Stimulated activated CD8-positive, alpha-beta memory T cell treated with anti-CD3 and anti-CD28 coated beads, Interleukin-15, amount 100 ng/mL, for 1 hour (primary cell): ENCODE data around the gene HEPACAM.

Experiments used
- DNase-seq: peaks from one replicate; pipeline ENCODE4 v3.0.0-alpha.2; 2020; ENCODE audit warnings: low read depth

Gene HEPACAM

GRCh38 chr11:124882339-124883071 lies 53.3 kb downstream of the HEPACAM start:
- DNase-seq: no peak

DNA sequence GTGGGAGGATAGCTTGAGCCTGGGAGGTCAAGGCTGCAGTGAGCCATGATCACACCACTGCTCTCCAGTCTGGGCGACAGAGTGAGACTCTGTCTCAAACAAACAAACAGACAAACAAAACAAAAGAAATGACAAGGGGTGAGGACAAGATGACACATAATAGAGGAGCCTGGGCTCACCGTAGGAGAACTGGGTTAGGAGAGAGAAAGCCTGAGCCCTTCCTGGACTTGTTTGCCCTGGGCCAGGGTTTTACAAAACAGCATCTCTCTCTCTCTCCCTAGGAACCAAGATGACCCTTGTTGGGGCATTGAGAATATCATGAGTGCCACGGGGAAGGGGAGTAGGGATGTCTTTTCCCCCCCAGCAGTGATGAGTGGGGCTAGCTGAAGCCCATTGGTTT lies 54.9 kb downstream of the HEPACAM start:
- DNase-seq: no peak

GRCh38 chr11:124880290-124880611 lies 55.6 kb downstream of the HEPACAM start:
- DNase-seq: no peak

GRCh38 chr11:124879493-124880289 lies 56.2 kb downstream of the HEPACAM start:
- DNase-seq: no peak

GRCh38 chr11:124878759-124879492 lies 56.9 kb downstream of the HEPACAM start:
- DNase-seq: no peak

DNA sequence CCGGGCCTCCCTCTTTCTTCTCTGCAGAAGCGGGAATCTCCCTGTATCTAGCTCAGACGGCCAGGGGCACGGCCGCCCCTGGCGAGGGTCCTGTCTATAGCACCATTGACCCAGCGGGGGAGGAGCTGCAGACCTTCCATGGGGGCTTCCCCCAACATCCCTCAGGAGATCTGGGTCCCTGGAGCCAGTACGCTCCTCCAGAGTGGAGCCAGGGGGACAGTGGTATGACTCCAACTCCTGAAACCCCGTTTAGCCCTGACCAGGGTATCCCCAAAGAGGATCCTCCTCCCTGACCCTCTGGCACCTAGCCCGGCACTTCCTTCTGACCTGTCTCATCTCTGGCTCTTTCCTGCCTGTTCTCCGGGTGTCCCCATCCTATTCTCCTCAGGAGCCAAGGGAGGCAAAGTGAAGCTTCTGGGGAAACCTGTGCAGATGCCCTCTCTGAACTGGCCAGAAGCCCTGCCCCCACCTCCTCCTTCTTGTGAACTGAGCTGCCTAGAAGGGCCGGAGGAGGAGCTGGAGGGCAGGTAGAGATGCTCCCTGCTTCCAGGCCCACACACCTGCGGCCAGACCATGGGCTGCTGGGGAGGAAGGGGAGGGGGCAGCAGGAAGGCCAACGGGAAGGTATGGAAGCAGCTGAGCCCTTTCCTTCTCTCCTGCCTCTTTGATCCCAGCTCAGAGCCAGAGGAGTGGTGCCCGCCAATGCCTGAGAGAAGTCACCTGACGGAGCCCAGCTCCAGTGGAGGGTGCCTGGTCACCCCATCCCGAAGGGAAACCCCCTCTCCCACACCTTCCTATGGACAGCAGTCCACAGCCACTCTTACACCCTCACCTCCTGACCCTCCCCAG lies 57.7 kb downstream of the HEPACAM start:
- DNase-seq: no peak

DNA sequence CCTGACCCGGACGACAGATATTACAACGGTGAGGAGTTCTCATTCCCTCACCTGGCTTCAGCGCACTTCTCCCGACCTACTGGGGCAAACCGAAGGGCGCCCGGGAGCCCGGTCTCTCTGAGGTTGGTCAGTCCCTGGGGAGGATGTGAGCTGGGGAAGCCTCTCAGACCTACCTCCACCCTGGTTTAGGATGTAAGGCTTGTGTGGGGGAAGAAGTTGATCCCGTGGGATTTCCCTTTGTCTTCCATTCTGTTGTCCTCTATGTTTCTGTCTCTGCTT lies 58.3 kb downstream of the HEPACAM start:
- no peak for DNase-seq

GRCh38 chr11:124876818-124877630 lies 58.8 kb downstream of the HEPACAM start:
- no peak for DNase-seq

DNA sequence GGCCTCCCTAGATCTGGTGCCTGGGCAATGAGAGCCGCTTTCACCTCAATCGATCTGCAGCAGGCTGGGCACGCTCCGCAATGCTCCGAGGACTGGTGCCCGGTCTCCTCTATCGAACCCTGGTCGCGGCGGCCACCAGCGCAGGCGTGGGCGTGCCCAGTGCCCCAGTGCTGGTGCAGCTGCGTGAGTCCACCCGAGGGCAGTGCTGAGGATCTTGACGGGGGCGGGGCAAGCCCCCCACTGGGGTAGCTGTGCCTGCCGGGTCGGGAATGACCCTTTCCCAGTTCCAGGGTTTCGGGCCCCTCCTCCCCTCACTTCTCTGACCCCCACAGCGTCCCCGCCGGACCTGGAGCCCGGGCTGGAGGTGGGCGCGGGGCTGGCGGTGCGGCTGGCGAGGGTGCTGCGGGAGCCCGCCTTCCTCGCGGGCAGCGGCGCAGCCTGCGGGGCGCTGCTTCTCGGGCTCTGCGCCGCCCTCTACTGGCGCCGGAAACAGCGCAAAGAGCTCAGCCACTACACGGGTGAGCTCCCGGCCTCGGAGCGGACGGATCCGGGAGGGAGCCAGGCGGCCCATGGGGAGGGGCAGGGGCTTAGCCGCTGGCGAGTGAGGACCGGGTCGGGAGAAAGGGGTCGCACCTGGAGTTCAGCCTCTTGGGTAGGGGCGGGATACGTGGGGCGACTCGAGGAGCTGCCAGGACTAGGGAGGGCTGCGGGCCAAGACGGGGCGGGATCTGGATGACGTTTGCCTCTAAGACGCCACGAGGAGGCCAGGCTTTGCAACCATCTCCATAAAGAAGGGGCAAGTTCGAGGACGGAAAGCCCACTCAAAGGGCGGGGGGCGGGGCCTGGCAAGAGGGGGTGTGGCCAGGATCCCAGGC lies 59.7 kb downstream of the HEPACAM start:
- peak; percentile 51 for DNase-seq

DNA sequence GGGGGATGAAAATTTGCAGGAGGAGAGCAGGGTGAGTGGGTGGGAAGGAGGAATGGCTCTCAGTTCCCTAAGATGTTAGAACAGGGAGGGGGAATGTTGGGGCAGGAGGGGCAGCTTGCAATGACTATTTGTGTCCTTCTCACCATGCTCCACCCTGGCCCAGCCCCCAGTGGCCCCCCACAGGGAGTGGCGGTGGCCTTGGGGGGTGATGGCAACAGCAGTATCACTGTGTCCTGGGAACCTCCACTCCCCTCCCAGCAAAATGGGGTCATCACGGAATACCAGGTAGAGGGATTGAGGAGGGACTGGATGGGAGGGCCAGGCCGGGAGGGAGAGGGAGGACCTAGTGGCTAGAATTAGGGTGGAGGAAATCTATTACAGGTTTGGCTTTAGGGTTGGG lies 60.4 kb downstream of the HEPACAM start:
- DNase-seq: no peak

DNA sequence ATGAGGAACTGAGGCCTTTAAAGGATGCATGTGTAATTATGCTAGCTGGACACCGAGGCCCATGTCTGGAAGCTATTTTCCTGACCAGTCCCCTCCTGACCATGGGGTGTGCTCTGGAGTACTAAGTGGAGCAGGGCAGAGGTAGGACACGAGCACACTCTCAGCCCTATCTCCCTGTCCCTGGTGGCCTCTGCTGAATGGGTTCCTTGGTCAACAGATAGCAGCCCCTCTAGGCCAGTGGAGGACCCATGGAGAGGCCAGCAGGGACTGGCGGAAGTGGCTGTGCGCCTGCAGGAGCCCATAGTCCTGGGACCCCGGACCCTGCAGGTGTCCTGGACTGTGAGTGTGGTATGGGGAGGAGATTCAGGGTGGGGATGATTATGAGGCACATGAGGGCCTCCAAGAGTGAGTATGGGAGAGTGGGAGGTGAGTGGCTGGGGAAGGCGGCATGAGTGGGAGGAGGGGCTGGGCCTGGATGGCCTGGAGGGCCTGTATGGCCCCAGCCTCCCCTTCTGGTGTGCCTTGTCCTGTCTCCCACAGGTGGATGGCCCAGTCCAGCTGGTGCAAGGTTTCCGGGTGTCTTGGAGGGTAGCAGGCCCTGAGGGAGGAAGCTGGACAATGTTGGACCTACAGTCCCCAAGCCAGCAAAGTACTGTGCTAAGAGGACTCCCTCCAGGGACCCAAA lies 61.1 kb downstream of the HEPACAM start:
- no peak for DNase-seq

DNA sequence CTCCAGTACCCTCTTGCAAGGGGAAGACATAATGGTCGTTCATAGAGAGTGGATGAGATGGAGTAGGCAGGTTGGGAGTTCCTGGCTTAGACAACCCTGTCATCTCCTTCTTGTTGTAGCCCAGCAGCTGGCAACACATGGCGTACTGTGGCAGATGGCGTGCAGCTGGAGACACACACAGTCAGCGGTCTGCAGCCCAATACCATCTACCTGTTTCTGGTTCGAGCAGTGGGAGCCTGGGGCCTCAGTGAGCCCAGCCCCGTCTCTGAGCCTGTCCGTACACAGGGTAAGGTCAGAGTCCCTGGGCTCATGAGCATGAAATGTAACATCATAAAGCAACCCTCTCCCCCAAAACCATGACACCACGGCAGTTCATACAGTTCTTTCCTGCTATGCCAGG lies 61.9 kb downstream of the HEPACAM start:
- no peak for DNase-seq

DNA sequence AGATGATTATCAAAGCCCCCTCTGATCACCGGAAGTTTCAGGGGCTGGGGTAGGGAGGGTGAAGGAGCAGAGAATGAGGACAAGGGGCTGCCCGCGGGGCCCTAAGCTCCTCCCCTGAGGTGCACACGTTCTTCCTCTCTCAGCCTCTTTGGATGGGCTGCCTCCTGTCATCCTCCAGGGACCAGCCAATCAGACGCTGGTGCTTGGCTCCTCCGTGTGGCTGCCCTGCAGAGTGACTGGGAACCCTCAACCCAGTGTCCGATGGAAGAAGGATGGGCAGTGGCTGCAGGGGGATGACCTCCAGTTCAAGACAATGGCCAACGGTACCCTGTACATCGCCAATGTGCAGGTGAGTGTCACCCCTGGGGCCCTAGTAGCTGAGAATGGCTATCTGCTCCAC lies 63.1 kb downstream of the HEPACAM start:
- DNase-seq: no peak

DNA sequence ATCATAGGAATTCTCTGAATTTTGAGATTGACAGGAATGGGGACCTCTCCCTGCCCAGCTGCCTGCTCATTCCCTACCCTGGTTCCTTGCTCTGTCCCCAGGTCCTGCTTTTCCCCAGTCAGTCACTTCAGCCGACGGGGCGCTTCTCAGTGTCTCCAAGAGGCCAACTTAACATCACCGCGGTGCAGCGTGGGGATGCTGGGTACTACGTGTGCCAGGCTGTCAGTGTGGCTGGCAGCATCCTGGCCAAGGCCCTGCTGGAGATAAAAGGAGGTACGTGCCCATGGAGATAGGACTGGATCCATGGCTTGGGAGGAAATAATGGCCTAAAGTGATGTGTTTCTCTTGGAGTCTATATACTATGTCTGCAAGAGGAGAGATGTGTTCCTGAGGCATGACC lies 63.6 kb downstream of the HEPACAM start:
- no peak for DNase-seq

- no peak for DNase-seq
Measured at GRCh38 chr11:124870430-124870829, 65.4 kb downstream of the HEPACAM start.

DNA sequence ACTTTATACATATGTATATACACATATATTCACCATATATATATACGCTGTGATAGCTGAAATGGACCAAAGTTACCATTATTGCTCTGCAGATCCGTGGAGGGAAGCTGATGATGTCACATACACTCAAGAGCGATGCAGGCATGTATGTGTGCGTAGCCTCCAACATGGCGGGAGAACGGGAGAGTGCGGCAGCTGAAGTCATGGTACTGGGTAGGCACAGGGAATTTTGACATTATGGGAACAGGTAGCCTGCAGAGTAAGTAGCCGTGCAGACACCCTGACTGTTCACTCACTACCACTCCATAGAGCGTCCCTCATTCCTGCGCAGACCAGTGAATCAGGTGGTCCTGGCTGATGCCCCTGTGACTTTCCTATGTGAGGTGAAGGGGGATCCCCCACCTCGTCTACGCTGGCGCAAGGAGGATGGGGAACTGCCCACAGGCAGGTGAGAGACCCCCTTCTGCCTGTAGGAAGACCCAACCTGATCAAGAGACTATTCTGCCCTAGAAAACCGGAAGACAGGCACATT lies 65.9 kb downstream of the HEPACAM start:
- no peak for DNase-seq

DNA sequence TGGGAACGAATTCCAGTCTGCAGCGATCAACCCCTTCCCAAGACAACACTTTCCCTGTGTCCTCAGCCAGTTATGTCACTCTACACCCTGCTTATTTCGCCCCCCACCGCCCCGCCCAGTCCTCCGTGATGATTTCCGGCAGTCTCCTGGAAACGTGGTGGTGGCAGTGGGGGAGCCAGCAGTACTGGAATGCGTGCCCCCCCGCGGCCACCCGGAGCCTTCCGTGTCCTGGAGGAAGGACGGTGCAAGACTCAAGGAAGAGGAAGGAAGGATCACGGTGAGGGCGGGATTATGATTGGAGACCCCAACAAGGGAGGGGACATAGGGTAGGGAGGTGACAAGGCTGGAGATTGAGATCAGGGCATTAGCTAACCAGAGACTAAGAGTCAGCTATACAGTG lies 66.5 kb downstream of the HEPACAM start:
- no peak for DNase-seq
